ENCODE results near the gene EPB41L1. TPM values are rescaled to one million over a fixed set of nuclear protein-coding genes. Genes with fewer than 3 reads are reported as not detected.

EPB41L1 gene
- total RNA-seq, 1 donor from 2014 or later = 31.4 TPM

DNA sequence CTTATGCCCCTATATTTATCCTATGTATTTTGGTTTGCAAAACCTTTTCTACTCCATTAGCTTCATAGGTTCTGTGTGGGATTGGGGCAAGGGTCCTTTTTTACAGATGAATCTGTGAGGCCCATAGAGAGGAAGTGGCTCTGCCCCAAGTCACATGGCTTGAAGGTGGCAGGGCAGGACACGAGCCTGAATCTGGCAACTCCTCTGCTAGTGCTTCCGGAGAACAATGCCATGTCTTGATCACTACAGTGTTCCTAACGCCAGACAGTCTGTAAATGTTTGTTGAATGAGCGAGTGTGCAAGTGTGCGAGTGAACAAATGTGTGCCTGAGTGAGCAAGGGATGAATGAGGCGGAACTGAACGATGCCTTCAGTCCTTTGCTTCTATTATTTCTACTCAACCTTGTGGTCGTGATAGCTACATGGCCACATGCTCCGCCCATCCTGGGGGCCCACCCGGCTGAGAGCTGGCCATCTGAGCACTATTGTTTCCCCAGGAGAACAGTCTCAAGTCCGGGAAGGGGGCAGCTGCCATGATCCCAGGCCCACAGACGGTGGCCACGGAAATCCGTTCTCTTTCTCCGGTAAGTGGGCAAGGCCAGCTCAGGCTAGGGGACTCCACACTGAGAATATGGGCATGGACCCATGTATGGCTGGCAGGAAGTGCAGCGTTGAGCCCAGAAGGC lies 64.0 kb downstream of the EPB41L1 start:
- H3K4me3 Mint-ChIP-seq (ENCODE audit: unreplicated experiment) = no peak overlapping the region
- no peak overlapping the region for H3K27ac Mint-ChIP-seq (ENCODE audit: unreplicated experiment)

GRCh38 chr20:36219671-36220220 lies 65.2 kb downstream of the EPB41L1 start:
- no peak for DNase-seq (ENCODE audit: extremely low spot score, unreplicated experiment)
- Mint-ChIP-seq H3K4me1 (ENCODE audit: unreplicated experiment) (no peaks in the 10 kb centered on the region), H3K27ac (ENCODE audit: unreplicated experiment) (no peak overlapping the region), H3K27me3 (ENCODE audit: unreplicated experiment) (no peaks in the 10 kb centered on the region), H3K4me3 (ENCODE audit: unreplicated experiment) (no peak overlapping the region), H3K36me3 (ENCODE audit: unreplicated experiment) (peaks cover 6% of the 10 kb centered on the region), H3K9me3 (ENCODE audit: unreplicated experiment) (no peaks in the 10 kb centered on the region)
- no peak for TF ChIP-seq CTCF (IDR thresholded peaks at IDR 0.05)

More for the DNA sequence above, 64.0 kb downstream of the EPB41L1 start:
- Mint-ChIP-seq H3K9me3 (ENCODE audit: unreplicated experiment) (no peaks in the 10 kb centered on the region), H3K36me3 (ENCODE audit: unreplicated experiment) (peaks cover 6% of the 10 kb centered on the region), H3K4me1 (ENCODE audit: unreplicated experiment) (no peaks in the 10 kb centered on the region), H3K27me3 (ENCODE audit: unreplicated experiment) (no peaks in the 10 kb centered on the region)
- no peak for DNase-seq (ENCODE audit: extremely low spot score, unreplicated experiment)
- TF ChIP-seq CTCF (IDR thresholded peaks at IDR 0.05) = no peak

GRCh38 chr20:36225666-36226065 lies 71.1 kb downstream of the EPB41L1 start:
- TF ChIP-seq CTCF (IDR thresholded peaks at IDR 0.05) = no peak
- no peak overlapping the region for H3K27ac Mint-ChIP-seq (ENCODE audit: unreplicated experiment)

DNA sequence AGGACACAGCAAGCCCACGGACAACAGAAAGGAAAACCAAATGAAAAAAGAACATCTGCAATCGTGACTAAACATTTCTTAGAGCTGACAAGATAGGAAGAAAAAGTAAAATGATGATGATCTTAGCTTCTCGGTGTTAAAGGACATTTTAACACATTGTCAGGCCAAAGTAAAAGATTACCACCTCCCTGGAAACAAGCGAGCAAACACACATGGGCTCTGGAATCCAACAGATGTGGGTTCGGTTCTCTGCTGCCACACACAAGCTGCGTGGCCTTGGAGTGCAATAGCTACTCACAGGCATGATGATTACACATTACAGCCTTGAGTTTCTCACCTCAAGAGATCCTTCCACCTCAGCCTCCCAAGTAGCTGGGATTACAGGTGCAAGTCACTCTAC lies 74.2 kb downstream of the EPB41L1 start:
- TF ChIP-seq CTCF (IDR thresholded peaks at IDR 0.05) = no peak

More at GRCh38 chr20:36225666-36226065, 71.1 kb downstream of the EPB41L1 start:
- H3K4me3 Mint-ChIP-seq (ENCODE audit: unreplicated experiment) = no peak overlapping the region
- DNase-seq (ENCODE audit: extremely low spot score, unreplicated experiment) = no peak
- H3K4me1 Mint-ChIP-seq (ENCODE audit: unreplicated experiment) = no peaks in the 10 kb centered on the region
- no peaks in the 10 kb centered on the region for H3K27me3 Mint-ChIP-seq (ENCODE audit: unreplicated experiment)
- H3K9me3 Mint-ChIP-seq (ENCODE audit: unreplicated experiment) = no peaks in the 10 kb centered on the region
- peaks cover 9% of the 10 kb centered on the region for H3K36me3 Mint-ChIP-seq (ENCODE audit: unreplicated experiment)

GRCh38 chr20:36230019-36230418 lies 75.5 kb downstream of the EPB41L1 start:
- H3K4me3 Mint-ChIP-seq (ENCODE audit: unreplicated experiment) = no peak overlapping the region
- H3K9me3 Mint-ChIP-seq (ENCODE audit: unreplicated experiment) = no peaks in the 10 kb centered on the region
- DNase-seq (ENCODE audit: extremely low spot score, unreplicated experiment) = no peak
- peaks cover 2% of the 10 kb centered on the region for H3K4me1 Mint-ChIP-seq (ENCODE audit: unreplicated experiment)
- H3K36me3 Mint-ChIP-seq (ENCODE audit: unreplicated experiment) = peaks cover 6% of the 10 kb centered on the region
- H3K27ac Mint-ChIP-seq (ENCODE audit: unreplicated experiment) = no peak overlapping the region
- TF ChIP-seq CTCF (IDR thresholded peaks at IDR 0.05) = no peak
- no peaks in the 10 kb centered on the region for H3K27me3 Mint-ChIP-seq (ENCODE audit: unreplicated experiment)

More for the DNA sequence above, 74.2 kb downstream of the EPB41L1 start:
- peaks cover 2% of the 10 kb centered on the region for H3K4me1 Mint-ChIP-seq (ENCODE audit: unreplicated experiment)
- H3K27ac Mint-ChIP-seq (ENCODE audit: unreplicated experiment) = no peak overlapping the region
- no peak overlapping the region for H3K4me3 Mint-ChIP-seq (ENCODE audit: unreplicated experiment)
- no peaks in the 10 kb centered on the region for H3K9me3 Mint-ChIP-seq (ENCODE audit: unreplicated experiment)
- peaks cover 6% of the 10 kb centered on the region for H3K36me3 Mint-ChIP-seq (ENCODE audit: unreplicated experiment)
- no peaks in the 10 kb centered on the region for H3K27me3 Mint-ChIP-seq (ENCODE audit: unreplicated experiment)
- DNase-seq (ENCODE audit: extremely low spot score, unreplicated experiment) = no peak
